Pons (tissue), 1 donor: ENCODE data around the gene COG5.
A peak's percentile ranks its signal among the peaks of the same experiment; 100 is the strongest.

ENCODE experiments used
- DNase-seq: peaks from one replicate; pipeline ENCODE4 v3.0.0-alpha.2; 2016; ENCODE audit warnings: low spot score

Gene COG5

GRCh38 chr7:107394276-107394675 lies 169.4 kb downstream of the COG5 start:
- DNase-seq: no peak

- no peak for DNase-seq
These were observed 170.9 kb downstream of the COG5 start for GRCh38 chr7:107392830-107393229.

- no peak for DNase-seq
These were observed 172.8 kb downstream of the COG5 start for GRCh38 chr7:107390916-107391315.

- no peak for DNase-seq
These were observed 175.1 kb downstream of the COG5 start for GRCh38 chr7:107388604-107389003.

GRCh38 chr7:107387573-107388219 lies 176.0 kb downstream of the COG5 start:
- DNase-seq: no peak

- no peak for DNase-seq
These were observed 176.6 kb downstream of the COG5 start for GRCh38 chr7:107387128-107387527.

GRCh38 chr7:107386548-107387102 lies 177.1 kb downstream of the COG5 start:
- no peak for DNase-seq

GRCh38 chr7:107384025-107384424 lies 179.7 kb downstream of the COG5 start:
- DNase-seq: no peak

- DNase-seq: no peak
These were observed 180.5 kb downstream of the COG5 start for GRCh38 chr7:107383203-107383602.

GRCh38 chr7:107381453-107381852 lies 182.3 kb downstream of the COG5 start:
- DNase-seq: no peak

GRCh38 chr7:107373354-107373753 lies 190.4 kb downstream of the COG5 start:
- no peak for DNase-seq

- DNase-seq: no peak
These were observed 191.4 kb downstream of the COG5 start for GRCh38 chr7:107372298-107372697.

- peak; percentile 37 for DNase-seq
These were observed 192.9 kb downstream of the COG5 start for GRCh38 chr7:107370816-107371215.

- no peak for DNase-seq
These were observed 198.9 kb downstream of the COG5 start for GRCh38 chr7:107364787-107365186.

- no peak for DNase-seq
These were observed 204.0 kb downstream of the COG5 start for GRCh38 chr7:107359520-107360316.

GRCh38 chr7:107355616-107356015 lies 208.1 kb downstream of the COG5 start:
- DNase-seq: peak; percentile 60

- no peak for DNase-seq
These were observed 209.1 kb downstream of the COG5 start for GRCh38 chr7:107354640-107355039.

GRCh38 chr7:107353701-107354100 lies 210.0 kb downstream of the COG5 start:
- no peak for DNase-seq

- DNase-seq: no peak
These were observed 217.8 kb downstream of the COG5 start for GRCh38 chr7:107345898-107346297.

- DNase-seq: no peak
These were observed 218.9 kb downstream of the COG5 start for GRCh38 chr7:107344799-107345198.

GRCh38 chr7:107344286-107344685 lies 219.4 kb downstream of the COG5 start:
- DNase-seq: no peak

GRCh38 chr7:107338080-107338479 lies 225.6 kb downstream of the COG5 start:
- no peak for DNase-seq
